Measurements from ENCODE around the gene ADGRG6. TPM values are rescaled to one million over a fixed set of nuclear protein-coding genes. Genes with fewer than 3 reads are reported as not detected.

The ADGRG6 gene
- total RNA-seq, 4 donors from 2014 or later = 1.5 to 6.0 (median 3.2) TPM

DNA sequence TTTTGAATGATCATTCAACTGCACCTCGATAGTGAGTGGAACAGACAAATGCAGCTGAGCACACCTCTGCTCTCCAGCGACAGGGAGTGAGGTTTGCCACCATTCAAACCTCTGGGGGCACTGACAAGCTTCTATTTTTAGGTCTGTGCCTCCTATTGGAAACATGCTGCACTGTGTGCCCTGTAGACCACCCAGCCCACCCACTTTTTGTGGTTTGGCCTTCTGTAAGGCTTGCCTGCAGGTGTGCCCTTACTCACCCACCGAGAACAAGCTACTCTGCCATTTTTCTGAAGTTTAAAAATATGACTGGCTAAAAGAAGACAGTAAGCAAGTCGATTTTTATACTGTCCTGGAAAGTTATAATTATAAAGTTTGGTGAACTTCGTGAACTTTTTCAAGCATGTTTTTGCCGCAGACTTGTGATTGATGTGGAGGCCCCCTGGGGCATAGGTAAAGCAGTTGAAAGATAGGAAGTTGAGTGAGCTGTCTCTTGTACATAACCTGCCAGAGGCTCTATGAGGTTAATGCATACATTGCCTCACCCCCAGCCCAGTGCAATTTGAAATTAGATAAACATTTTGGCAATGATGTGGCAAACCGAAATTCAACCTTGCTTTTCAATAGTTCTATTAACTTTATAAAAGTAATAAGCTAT lies 53.8 kb downstream of the ADGRG6 start:
- no peak for TF ChIP-seq POLR2A (IDR thresholded peaks at IDR 0.05)
- TF ChIP-seq, protein P1, sequence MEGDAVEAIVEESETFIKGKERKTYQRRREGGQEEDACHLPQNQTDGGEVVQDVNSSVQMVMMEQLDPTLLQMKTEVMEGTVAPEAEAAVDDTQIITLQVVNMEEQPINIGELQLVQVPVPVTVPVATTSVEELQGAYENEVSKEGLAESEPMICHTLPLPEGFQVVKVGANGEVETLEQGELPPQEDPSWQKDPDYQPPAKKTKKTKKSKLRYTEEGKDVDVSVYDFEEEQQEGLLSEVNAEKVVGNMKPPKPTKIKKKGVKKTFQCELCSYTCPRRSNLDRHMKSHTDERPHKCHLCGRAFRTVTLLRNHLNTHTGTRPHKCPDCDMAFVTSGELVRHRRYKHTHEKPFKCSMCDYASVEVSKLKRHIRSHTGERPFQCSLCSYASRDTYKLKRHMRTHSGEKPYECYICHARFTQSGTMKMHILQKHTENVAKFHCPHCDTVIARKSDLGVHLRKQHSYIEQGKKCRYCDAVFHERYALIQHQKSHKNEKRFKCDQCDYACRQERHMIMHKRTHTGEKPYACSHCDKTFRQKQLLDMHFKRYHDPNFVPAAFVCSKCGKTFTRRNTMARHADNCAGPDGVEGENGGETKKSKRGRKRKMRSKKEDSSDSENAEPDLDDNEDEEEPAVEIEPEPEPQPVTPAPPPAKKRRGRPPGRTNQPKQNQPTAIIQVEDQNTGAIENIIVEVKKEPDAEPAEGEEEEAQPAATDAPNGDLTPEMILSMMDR (IDR thresholded peaks at IDR 0.05 in 4 of 5, conservative IDR thresholded peaks at IDR 0.05 in 1 of 5) = no peak
- in situ Hi-C loops (cut with MboI; ENCODE audit: low sequenced_read_pairs in 4 of 4) = no loop called here
- H3K9me3 ChIP-seq = no peaks in the 10 kb centered on the region
- H3K36me3 ChIP-seq = no peaks in the 10 kb centered on the region
- no peak overlapping the region for H3K27ac ChIP-seq
- H3K4me1 ChIP-seq = no peaks in the 10 kb centered on the region
- intact Hi-C loops (cut with DNase I; ENCODE audit: low total_unique reads) = no loop called here
- DNase-seq (no peak), ATAC-seq (no peak)
- no peak overlapping the region for H3K4me3 ChIP-seq
- no peaks in the 10 kb centered on the region for H3K27me3 ChIP-seq

DNA sequence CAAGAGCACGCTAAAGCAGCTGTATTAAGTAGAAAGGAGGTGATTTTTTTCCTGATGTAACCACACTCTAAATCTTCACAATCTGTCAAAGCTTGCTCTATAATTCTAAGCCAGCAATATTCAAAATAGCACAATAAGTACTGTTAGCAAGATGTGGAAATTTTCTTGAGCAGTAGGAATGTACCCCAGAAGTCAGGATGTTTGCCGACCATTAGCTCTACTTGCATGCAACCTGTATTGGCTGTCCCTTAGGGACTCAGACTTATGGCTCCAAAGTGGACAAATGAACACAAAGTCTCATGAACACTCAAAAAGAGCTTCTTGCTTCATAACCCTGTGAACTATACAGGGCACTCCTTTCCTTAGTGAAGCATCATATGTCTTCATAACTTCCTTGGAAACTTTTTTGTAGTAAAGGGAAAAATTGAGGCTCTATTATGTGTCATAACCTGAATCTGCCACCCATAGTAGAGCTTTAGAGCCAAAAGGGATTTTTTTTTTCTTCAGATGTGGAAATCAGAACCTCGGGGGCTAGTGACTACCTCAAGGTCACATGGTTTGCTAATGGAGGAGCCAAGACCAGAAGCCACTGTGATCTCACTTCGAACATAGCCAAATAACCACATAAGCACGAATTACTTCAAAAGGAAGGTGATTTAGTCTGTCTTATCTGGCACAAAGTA lies 54.5 kb downstream of the ADGRG6 start:
- H3K36me3 ChIP-seq = no peaks in the 10 kb centered on the region
- no peaks in the 10 kb centered on the region for H3K4me1 ChIP-seq
- DNase-seq (no peak), ATAC-seq (peak; percentile 70 to 78)
- H3K4me3 ChIP-seq = no peak overlapping the region
- no peaks in the 10 kb centered on the region for H3K9me3 ChIP-seq
- in situ Hi-C loops (cut with MboI; ENCODE audit: low sequenced_read_pairs in 4 of 4) = no loop called here
- intact Hi-C loops (cut with DNase I; ENCODE audit: low total_unique reads) = no loop called here
- no peaks in the 10 kb centered on the region for H3K27me3 ChIP-seq
- H3K27ac ChIP-seq = no peak overlapping the region
- TF ChIP-seq POLR2A (IDR thresholded peaks at IDR 0.05) = no peak
- TF ChIP-seq, protein P1 (IDR thresholded peaks at IDR 0.05 in 4 of 5, conservative IDR thresholded peaks at IDR 0.05 in 1 of 5) = no peak

DNA sequence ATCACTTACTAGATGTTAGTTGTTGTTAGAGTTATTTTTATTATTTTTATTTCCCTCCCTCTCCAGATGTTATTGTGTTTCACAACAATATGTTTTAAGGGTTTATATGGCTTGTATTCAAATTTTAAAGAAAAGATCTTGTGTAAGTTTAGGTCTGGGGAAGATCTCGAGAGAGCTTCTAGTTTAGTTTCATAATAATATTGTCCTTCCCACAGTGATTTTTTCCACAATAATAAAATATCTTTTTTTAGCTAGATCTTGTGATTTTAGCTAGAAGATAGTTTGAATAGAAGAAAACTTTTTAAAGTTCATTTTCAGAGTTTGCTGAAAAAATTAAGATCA lies 55.0 kb downstream of the ADGRG6 start:
- ATAC-seq (no peak), DNase-seq (no peak)
- intact Hi-C loops (cut with DNase I; ENCODE audit: low total_unique reads) = no loop called here
- Histone ChIP-seq H3K9me3 (no peaks in the 10 kb centered on the region), H3K4me3 (no peak overlapping the region), H3K4me1 (no peaks in the 10 kb centered on the region), H3K27ac (no peak overlapping the region), H3K27me3 (no peaks in the 10 kb centered on the region), H3K36me3 (no peaks in the 10 kb centered on the region)
- in situ Hi-C loops (cut with MboI; ENCODE audit: low sequenced_read_pairs in 4 of 4) = no loop called here
- TF ChIP-seq, protein P1 (IDR thresholded peaks at IDR 0.05 in 4 of 5, conservative IDR thresholded peaks at IDR 0.05 in 1 of 5) = no peak
- no peak for TF ChIP-seq POLR2A (IDR thresholded peaks at IDR 0.05)

DNA sequence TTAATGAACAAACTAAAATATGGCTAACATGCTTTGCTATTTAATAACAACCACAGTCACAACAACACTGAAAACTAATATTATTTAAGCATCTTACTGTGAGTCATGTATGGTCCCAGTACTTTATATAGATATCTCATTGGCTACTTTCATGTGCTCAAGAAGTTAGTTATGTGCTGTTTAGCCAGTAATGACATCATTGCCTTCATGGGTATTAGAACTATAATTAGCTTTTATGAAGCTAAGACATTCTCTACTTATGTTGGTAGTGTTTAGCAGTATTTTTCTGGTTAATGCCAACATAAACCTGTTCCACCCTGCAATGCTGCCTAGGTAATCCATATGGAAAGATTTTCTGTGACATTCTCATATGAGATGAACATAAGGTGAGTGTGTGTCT lies 56.1 kb downstream of the ADGRG6 start:
- DNase-seq (no peak), ATAC-seq (no peak)
- in situ Hi-C loops (cut with MboI; ENCODE audit: low sequenced_read_pairs in 4 of 4) = no loop called here

More for the DNA sequence above, 56.1 kb downstream of the ADGRG6 start:
- intact Hi-C loops (cut with DNase I; ENCODE audit: low total_unique reads) = no loop called here
- H3K27me3 ChIP-seq = no peaks in the 10 kb centered on the region
- no peaks in the 10 kb centered on the region for H3K36me3 ChIP-seq
- no peaks in the 10 kb centered on the region for H3K9me3 ChIP-seq
- no peak for TF ChIP-seq POLR2A (IDR thresholded peaks at IDR 0.05)
- TF ChIP-seq, protein P1 (IDR thresholded peaks at IDR 0.05 in 4 of 5, conservative IDR thresholded peaks at IDR 0.05 in 1 of 5) = no peak
- no peak overlapping the region for H3K4me3 ChIP-seq
- H3K4me1 ChIP-seq = no peaks in the 10 kb centered on the region
- H3K27ac ChIP-seq = no peak overlapping the region
